ENCODE results near the gene RYR1.

DNA sequence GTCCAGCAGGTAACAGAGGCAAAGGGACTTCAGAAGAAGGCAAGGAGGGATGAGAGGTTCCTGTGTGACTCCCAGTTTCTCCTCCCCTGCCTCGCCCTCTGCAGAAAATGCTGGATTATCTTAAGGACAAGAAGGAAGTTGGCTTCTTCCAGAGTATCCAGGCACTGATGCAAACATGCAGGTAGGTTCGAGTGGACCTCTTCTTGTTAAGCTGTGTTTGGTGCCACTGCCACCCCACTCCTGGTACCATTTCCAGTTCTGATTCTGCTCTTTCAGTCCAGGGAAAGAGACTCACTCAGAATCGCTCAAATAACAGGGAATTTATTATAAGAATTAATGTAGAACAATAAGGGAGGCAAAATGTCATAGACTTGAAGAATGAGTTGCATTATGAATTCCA is 101.7 kb downstream of the RYR1 start:
- no peak for TF ChIP-seq ELF1 (IDR thresholded peaks at IDR 0.05; ENCODE audit: borderline replicate concordance, low read depth)
- TF ChIP-seq CTCF (IDR thresholded peaks at IDR 0.05 in 2 of 3, conservative IDR thresholded peaks at IDR 0.05 in 1 of 3; ENCODE audit: borderline replicate concordance in 1 of 3, insufficient read depth in 1 of 3, low read depth in 2 of 3, low read length in 2 of 3): no peak
- TF ChIP-seq, protein P1, sequence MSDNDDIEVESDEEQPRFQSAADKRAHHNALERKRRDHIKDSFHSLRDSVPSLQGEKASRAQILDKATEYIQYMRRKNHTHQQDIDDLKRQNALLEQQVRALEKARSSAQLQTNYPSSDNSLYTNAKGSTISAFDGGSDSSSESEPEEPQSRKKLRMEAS (IDR thresholded peaks at IDR 0.05): no peak
- TF ChIP-seq POLR2AphosphoS5 (IDR thresholded peaks at IDR 0.05; ENCODE audit: low read depth, low read length): no peak
- TF ChIP-seq POLR2A (IDR thresholded peaks at IDR 0.05; ENCODE audit: borderline replicate concordance, extremely low read depth, insufficient read depth, insufficient read length): no peak
- TF ChIP-seq JUND (IDR thresholded peaks at IDR 0.05): no peak
- TF ChIP-seq SP1 (IDR thresholded peaks at IDR 0.05; ENCODE audit: low read depth): no peak
- no peak for TF ChIP-seq YY1 (IDR thresholded peaks at IDR 0.05; ENCODE audit: extremely low read depth, insufficient replicate concordance, low read depth, low read length)
- TF ChIP-seq EZH2 (IDR thresholded peaks at IDR 0.05): no peak
- TF ChIP-seq, protein P2, sequence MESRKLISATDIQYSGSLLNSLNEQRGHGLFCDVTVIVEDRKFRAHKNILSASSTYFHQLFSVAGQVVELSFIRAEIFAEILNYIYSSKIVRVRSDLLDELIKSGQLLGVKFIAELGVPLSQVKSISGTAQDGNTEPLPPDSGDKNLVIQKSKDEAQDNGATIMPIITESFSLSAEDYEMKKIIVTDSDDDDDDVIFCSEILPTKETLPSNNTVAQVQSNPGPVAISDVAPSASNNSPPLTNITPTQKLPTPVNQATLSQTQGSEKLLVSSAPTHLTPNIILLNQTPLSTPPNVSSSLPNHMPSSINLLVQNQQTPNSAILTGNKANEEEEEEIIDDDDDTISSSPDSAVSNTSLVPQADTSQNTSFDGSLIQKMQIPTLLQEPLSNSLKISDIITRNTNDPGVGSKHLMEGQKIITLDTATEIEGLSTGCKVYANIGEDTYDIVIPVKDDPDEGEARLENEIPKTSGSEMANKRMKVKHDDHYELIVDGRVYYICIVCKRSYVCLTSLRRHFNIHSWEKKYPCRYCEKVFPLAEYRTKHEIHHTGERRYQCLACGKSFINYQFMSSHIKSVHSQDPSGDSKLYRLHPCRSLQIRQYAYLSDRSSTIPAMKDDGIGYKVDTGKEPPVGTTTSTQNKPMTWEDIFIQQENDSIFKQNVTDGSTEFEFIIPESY (IDR thresholded peaks at IDR 0.05; ENCODE audit: extremely low read depth, insufficient replicate concordance, low read length): no peak
- no peak for TF ChIP-seq TCF7L2 (IDR thresholded peaks at IDR 0.05; ENCODE audit: borderline replicate concordance, extremely low read depth, insufficient read depth, insufficient read length)

Measured in HCT116 (cell line).